Stimulated activated CD8-positive, alpha-beta memory T cell treated with anti-CD3 and anti-CD28 coated beads, Interleukin-2, amount 100 ng/mL, for 1 hour (primary cell): Measurements from ENCODE around the gene SNX27.
"Not testable (repeated sequence)": the region's sequence is repeated elsewhere in the genome, so short reads cannot be mapped to it uniquely, and the experiment has no call there.

Experiments
- DNase-seq, 2 donors: peaks; one replicate each; pipeline ENCODE4 v3.0.0-alpha.2; 2020; ENCODE audit warnings: low read depth in 2 of 2

Gene SNX27

GRCh38 chr1:151639466-151639865 lies 27.6 kb downstream of the SNX27 start:
- no peak for DNase-seq

- DNase-seq: no peak
Measured at GRCh38 chr1:151641229-151641628, 29.4 kb downstream of the SNX27 start.

- DNase-seq: not testable (repeated sequence)
Measured at GRCh38 chr1:151643085-151643484, 31.2 kb downstream of the SNX27 start.

- DNase-seq: no peak
Measured at GRCh38 chr1:151644001-151644400, 32.2 kb downstream of the SNX27 start.

- no peak for DNase-seq
Measured at GRCh38 chr1:151653397-151653796, 41.5 kb downstream of the SNX27 start.

GRCh38 chr1:151655371-151655770 lies 43.5 kb downstream of the SNX27 start:
- no peak for DNase-seq

GRCh38 chr1:151661751-151662150 lies 49.9 kb downstream of the SNX27 start:
- DNase-seq: no peak

GRCh38 chr1:151668090-151668489 lies 56.2 kb downstream of the SNX27 start:
- no peak for DNase-seq

GRCh38 chr1:151670036-151670675 lies 58.3 kb downstream of the SNX27 start:
- not testable (repeated sequence) for DNase-seq

- no peak for DNase-seq
Measured at GRCh38 chr1:151673407-151673806, 61.6 kb downstream of the SNX27 start.

GRCh38 chr1:151680391-151680790 lies 68.5 kb downstream of the SNX27 start:
- no peak for DNase-seq

GRCh38 chr1:151680826-151681225 lies 69.0 kb downstream of the SNX27 start:
- no peak for DNase-seq

- DNase-seq: no peak
Measured at GRCh38 chr1:151681923-151682322, 70.1 kb downstream of the SNX27 start.

GRCh38 chr1:151682901-151683300 lies 71.1 kb downstream of the SNX27 start:
- DNase-seq: not testable (repeated sequence)

- no peak for DNase-seq
Measured at GRCh38 chr1:151684128-151684527, 72.3 kb downstream of the SNX27 start.

GRCh38 chr1:151686561-151686960 lies 74.7 kb downstream of the SNX27 start:
- DNase-seq: no peak

GRCh38 chr1:151689494-151689893 lies 77.6 kb downstream of the SNX27 start:
- DNase-seq: no peak

- DNase-seq: no peak
Measured at GRCh38 chr1:151692226-151692625, 80.4 kb downstream of the SNX27 start.

- no peak for DNase-seq
Measured at GRCh38 chr1:151693057-151693651, 81.3 kb downstream of the SNX27 start.

- no peak for DNase-seq
Measured at GRCh38 chr1:151701515-151701914, 89.7 kb downstream of the SNX27 start.

GRCh38 chr1:151702936-151703335 lies 91.1 kb downstream of the SNX27 start:
- no peak for DNase-seq

- DNase-seq: no peak
Measured at GRCh38 chr1:151703813-151704212, 92.0 kb downstream of the SNX27 start.

- DNase-seq: no peak
Measured at GRCh38 chr1:151704246-151704645, 92.4 kb downstream of the SNX27 start.

- no peak for DNase-seq
Measured at GRCh38 chr1:151705146-151705545, 93.3 kb downstream of the SNX27 start.
